CD4-positive, alpha-beta T cell treated with Interferon gamma for 1 hour (primary cell): Measurements from ENCODE around the gene CDCP1.

Experiments used
- DNase-seq: peaks from one replicate; pipeline ENCODE4 v3.0.0-alpha.2; 2020

The CDCP1 gene, protein sequence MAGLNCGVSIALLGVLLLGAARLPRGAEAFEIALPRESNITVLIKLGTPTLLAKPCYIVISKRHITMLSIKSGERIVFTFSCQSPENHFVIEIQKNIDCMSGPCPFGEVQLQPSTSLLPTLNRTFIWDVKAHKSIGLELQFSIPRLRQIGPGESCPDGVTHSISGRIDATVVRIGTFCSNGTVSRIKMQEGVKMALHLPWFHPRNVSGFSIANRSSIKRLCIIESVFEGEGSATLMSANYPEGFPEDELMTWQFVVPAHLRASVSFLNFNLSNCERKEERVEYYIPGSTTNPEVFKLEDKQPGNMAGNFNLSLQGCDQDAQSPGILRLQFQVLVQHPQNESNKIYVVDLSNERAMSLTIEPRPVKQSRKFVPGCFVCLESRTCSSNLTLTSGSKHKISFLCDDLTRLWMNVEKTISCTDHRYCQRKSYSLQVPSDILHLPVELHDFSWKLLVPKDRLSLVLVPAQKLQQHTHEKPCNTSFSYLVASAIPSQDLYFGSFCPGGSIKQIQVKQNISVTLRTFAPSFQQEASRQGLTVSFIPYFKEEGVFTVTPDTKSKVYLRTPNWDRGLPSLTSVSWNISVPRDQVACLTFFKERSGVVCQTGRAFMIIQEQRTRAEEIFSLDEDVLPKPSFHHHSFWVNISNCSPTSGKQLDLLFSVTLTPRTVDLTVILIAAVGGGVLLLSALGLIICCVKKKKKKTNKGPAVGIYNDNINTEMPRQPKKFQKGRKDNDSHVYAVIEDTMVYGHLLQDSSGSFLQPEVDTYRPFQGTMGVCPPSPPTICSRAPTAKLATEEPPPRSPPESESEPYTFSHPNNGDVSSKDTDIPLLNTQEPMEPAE

DNA sequence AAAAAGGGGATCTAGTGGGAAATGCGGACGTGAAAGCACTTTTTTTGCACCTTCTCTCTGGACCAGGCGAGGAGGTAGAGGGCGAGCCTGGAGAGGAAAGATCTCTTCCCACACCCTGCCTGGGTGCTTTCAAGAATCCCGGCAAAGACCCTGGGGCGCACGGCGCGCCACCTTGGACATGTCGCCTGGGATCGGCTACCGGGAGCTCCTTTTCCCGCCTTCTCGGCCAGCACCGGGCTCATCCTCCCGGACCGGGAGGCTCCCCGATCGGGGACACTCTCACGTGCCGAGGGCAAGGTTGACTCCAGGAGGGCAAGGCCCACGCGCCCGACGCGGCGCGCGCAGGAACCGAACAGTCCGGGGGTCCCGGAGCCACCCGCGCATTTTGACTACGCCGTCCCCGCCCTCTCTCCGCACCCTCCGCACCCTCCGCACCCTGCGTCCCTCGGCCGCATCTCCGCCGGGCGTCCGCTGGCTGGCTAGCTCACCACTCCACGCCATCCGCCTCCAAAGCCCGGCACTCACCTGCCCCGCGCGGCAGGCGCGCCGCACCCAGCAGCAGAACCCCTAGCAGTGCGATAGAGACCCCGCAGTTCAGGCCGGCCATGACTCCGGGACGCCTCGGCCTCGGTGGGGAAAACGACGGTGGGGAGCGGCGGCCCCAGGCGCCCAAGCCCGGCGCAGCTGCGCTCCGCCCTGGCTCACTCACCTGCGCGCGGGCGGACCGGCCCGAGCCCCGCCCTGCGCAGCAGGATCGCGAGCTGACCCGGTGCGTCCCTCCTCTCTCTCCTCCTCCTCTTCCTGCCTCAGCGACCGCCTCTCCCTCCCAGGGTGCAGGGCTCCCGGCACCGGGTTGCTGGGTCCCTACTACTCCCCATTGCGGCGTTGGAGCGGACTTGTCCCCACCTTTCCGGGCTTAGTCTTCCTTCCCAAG lies at the start of gene CDCP1:
Gene CDCP1 (minus strand): TSS at position 698 of the 934 bp plus-strand sequence. CDS start 91 bp downstream, at position 607.
- DNase-seq: no peak

GRCh38 chr3:45194791-45195190 lies 48.6 kb upstream of the CDCP1 start:
- DNase-seq: no peak

DNA sequence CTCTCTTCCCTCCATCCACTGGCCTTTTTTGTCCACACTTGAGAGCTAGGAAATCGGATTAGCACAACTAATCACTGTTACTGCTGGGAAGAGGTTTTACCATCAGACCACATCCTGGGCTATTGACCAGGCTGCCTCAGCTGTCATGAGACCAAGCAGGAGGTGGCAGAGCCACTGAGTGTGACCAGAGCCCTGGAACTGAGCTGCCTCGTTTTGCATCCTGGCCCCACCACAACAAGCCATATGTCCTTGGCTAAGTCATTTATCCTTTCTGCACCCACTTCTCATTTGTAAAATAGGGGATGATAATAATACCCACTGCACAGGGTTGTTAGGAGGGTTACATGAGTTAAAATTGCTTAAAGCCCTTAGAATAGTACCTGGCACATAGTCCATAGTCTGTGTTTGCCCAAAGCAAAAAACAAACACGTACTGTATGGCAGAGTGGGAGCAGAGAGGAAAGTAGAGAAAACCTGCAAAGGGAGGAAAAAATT lies 45.8 kb upstream of the CDCP1 start:
- DNase-seq: no peak

DNA sequence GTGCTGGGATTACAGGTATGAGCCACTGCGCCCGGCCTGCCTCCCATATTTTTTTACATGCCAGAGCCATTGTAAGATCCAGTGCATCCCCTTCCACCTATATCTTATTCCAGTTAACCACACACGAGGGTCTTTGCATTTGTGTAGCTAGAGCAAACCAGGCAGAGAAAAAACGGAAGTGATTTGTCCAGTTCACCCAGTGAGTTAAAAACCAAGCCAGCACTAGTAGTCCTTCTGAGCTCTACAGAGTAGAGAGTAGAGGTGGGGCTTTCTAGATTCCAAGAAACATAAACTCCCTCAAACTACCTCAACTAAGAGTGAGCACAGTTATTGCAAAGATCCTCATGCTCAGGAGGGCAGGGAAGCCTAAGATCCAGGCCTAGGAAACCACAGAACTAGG lies 45.2 kb upstream of the CDCP1 start:
- DNase-seq: no peak

GRCh38 chr3:45188719-45189659 lies 42.8 kb upstream of the CDCP1 start:
- no peak for DNase-seq

DNA sequence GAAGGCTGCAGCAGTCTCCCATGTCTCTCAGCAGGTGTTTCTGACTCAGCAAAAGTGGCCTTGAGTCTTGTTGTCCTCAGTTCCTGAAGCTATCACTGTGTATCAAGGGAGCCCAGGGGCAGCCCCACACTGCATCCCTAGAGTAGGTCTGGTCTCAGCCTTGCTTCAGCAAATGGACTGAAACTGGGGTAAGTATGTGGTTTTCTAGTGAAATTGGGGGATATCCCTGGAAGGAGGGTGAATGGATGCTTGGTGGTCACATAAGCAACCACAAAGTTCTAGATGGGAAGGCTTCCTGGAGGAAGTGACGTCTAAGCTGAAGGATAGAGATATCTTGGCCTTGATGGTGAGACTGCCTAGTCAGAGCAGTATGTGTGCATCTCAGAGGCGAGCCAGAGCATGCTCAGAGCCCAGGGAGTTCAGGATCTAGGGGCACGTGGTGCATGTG lies 41.5 kb upstream of the CDCP1 start:
- DNase-seq: no peak

- no peak for DNase-seq
These were observed 40.7 kb upstream of the CDCP1 start for GRCh38 chr3:45186871-45187270.

- DNase-seq: no peak
These were observed 39.3 kb upstream of the CDCP1 start for GRCh38 chr3:45185461-45185860.

- DNase-seq: no peak
These were observed 38.9 kb upstream of the CDCP1 start for GRCh38 chr3:45185052-45185451.

- no peak for DNase-seq
These were observed 37.7 kb upstream of the CDCP1 start for GRCh38 chr3:45183872-45184262.

DNA sequence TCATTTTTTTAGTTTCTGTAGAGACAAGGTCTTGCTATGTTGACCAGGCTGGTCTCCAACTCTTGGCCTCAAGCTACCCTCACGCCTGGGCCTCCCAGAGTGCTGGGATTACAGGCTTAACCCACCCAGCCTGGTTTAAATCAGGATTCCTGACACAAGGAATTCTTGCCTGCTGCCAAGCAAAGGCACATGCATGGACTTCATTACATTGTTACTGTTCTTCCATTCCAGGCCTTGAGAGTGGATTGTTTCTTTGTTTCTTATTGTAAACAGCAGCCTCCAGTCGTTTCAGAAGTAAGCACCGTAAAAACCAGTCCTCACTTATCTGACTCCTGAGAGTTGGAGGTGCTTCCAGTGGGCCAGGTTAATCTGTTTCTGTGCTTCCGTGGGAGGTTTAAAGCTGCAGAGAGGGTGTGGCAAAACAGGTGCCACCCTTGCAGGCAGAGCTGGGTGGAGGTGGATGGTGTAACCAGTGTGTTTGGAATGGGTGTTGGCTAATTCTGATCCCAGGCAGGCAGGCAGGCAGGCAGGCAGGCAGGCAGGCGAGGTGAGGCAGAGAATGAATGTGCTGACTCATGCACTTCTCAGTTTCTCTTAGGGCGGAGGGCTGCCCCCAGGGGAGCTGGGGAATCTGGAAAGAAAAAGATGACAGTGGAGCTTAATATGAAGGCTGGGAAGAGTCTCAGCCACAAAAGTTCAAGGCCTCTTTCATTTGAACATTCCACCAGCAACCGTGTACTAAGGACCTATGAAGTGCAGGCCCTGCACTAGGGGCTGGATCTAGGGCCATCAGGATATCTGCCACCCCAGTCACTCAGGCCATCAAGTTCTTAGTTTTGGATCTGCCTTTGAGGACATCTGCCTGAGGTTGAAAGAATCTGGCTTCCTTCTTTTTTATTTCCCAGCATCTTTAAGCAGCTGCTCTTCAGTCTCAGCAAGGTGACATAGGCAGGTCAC lies 37.0 kb upstream of the CDCP1 start:
- DNase-seq: no peak

GRCh38 chr3:45181496-45181895 lies 35.3 kb upstream of the CDCP1 start:
- DNase-seq: no peak

DNA sequence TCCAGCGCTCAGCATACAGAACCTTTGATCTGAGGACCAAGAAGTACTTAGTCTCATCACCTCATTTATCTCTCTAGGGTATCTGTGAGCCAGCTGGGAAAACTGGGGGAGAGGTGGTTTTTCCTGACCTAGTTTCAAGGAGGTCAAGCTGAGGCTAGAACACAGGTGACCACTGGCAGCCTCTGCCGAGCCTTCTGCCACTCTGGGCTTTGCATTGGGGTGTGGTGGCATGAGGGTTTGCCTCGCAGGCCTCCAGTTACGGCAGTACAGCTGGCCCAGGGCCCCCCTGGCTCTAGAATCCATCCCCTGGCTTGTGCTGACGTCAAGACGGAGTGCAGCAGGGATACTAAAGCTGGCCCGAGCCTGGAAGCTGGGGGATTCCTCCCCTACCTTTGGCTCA lies 34.7 kb upstream of the CDCP1 start:
- DNase-seq: no peak

DNA sequence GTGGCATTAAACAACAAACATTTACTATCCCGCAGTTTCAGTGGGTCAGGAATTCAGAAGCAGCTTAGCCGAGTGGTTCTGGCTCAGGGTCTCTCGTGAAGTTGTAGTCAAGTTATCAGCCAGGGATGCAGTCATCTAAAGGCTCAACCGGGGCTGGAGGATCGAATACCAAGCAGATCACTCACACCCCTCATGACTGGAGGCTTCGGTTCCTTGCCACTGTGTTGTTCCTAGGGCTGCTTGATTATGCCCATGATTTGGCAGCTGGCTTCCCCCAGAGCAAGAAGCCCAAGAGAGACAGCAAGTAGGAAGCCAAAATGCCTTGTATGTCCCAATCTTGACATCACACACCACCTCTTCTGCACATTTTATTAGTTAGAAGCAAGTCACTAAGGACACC lies 33.9 kb upstream of the CDCP1 start:
- no peak for DNase-seq

DNA sequence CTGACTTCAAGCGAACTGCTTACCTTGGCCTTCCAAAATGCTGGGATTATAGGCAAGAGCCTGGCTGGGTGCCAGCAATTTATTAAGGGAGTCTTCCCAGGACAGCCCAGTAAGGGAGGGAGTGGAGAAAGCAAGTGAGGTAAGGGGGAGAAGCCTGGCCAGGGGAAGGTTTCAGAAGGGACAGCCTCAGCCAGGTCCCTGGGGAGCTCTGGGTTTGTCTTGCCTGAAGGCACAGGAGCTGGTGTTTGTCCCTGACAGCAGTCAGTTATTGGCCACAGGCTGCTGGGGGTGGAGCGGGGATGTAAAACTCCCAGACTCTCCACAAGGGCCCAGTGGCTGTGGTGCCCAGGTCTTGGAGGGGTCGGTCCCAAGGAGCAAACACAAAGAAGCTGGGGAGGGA lies 33.0 kb upstream of the CDCP1 start:
- no peak for DNase-seq

GRCh38 chr3:45178183-45179023 lies 32.2 kb upstream of the CDCP1 start:
- no peak for DNase-seq

DNA sequence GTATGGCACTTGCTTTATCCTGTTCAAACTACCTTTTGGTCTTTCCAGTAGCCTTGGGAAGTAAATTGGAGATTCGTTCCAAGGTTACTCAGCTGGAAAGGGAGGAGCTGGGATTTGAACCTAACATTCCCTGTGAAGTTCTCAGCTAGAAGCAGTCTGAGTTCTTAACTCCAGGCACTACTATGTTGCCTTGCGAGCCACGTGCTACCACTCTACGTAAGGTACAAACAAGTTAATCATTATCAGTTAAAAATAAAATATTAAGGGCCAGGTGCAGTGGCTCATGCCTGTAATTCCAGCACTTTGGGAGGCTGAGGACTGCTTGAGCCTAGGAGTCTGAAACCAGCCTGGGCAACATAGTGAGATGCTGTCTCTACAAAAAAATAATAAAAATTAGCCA lies 30.7 kb upstream of the CDCP1 start:
- DNase-seq: no peak

DNA sequence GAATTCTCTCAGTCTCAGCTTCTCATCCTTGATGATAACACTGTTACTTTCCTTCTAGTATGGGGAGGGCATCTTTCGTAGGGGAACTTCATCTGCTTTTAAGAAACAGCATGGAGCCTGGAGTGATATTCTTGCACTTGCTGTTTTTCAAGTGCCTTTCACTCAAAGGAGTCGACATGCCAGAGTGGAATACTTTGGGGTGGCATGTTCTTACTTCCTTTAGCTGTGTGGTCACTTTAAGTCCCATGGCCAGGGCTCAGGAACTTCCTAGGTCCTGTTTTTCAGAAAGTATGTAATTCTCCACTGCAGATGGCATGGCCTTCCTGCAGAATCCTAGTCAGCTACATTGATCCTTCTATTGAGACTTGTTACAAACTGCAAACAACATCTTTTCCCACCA lies 28.1 kb upstream of the CDCP1 start:
- DNase-seq: no peak

GRCh38 chr3:45173776-45174175 lies 27.6 kb upstream of the CDCP1 start:
- no peak for DNase-seq
